KMS-11 (cell line): ENCODE measurements around the gene GPR34.
"Not testable (repeated sequence)": the region's sequence is repeated elsewhere in the genome, so short reads cannot be mapped to it uniquely, and the experiment has no call there.

Experiments
- H2AFZ ChIP-seq: fragments of 200-600 bp; sonication (generic); 2 replicates; pipeline ENCODE4 v1.6.1; 2016; ENCODE audit warnings: antibody characterized with exemption, mixed run types, low read depth
- H3K27ac ChIP-seq: fragments of 200-600 bp; sonication (generic); 2 replicates; pipeline ENCODE4 v1.6.1; 2016; ENCODE audit warnings: mild to moderate bottlenecking, mixed run types
- H3K27me3 ChIP-seq: fragments of 200-600 bp; sonication (generic); 2 replicates; pipeline ENCODE4 v1.6.1; 2017; ENCODE audit warnings: mild to moderate bottlenecking, low read depth, mixed run types, moderate library complexity; ENCODE audit not compliant: insufficient read depth
- H3K36me3 ChIP-seq: fragments of 200-600 bp; sonication (generic); 2 replicates; pipeline ENCODE4 v1.6.1; 2017; ENCODE audit warnings: mild to moderate bottlenecking, mixed run types; ENCODE audit not compliant: insufficient read depth
- H3K4me1 ChIP-seq: fragments of 200-600 bp; sonication (generic); 2 replicates; pipeline ENCODE4 v1.6.1; 2016; ENCODE audit warnings: mild to moderate bottlenecking, low read depth, mixed run types; ENCODE audit not compliant: poor library complexity, severe bottlenecking
- H3K4me2 ChIP-seq: fragments of 200-600 bp; sonication (generic); 2 replicates; pipeline ENCODE4 v1.7.0; 2016; ENCODE audit warnings: mild to moderate bottlenecking, mixed run types
- H3K4me3 ChIP-seq: fragments of 200-600 bp; sonication (generic); IDR thresholded peaks from 2 replicates; pipeline ENCODE4 v1.6.1; 2017; ENCODE audit warnings: low read depth, low read length, mixed read lengths; ENCODE audit not compliant: insufficient read depth
- H3K79me2 ChIP-seq: fragments of 200-600 bp; sonication (generic); 2 replicates; pipeline ENCODE4 v1.6.1; 2016; ENCODE audit warnings: low read depth, mixed run types; ENCODE audit not compliant: insufficient read depth
- H3K9ac ChIP-seq: fragments of 200-600 bp; sonication (generic); 2 replicates; pipeline ENCODE4 v1.6.1; 2016; ENCODE audit warnings: mild to moderate bottlenecking, mixed run types
- H4K20me1 ChIP-seq: fragments of 200-600 bp; sonication (generic); 2 replicates; pipeline ENCODE4 v1.6.1; 2016; ENCODE audit warnings: mild to moderate bottlenecking, mixed run types; ENCODE audit not compliant: insufficient read depth
- TF ChIP-seq, protein P1 (sequence below): fragments of 200-600 bp; sonication (generic); conservative IDR thresholded peaks from 2 replicates; pipeline ENCODE4 v1.6.1; 2017; ENCODE audit warnings: low read depth, mild to moderate bottlenecking, antibody characterized with exemption, low read length, moderate library complexity, mixed read lengths

Gene GPR34

GRCh38 chrX:41716222-41716621 lies 27.4 kb downstream of the GPR34 start:
- no peaks in the 10 kb centered on the region for H3K27me3 ChIP-seq
- TF ChIP-seq, protein P1, sequence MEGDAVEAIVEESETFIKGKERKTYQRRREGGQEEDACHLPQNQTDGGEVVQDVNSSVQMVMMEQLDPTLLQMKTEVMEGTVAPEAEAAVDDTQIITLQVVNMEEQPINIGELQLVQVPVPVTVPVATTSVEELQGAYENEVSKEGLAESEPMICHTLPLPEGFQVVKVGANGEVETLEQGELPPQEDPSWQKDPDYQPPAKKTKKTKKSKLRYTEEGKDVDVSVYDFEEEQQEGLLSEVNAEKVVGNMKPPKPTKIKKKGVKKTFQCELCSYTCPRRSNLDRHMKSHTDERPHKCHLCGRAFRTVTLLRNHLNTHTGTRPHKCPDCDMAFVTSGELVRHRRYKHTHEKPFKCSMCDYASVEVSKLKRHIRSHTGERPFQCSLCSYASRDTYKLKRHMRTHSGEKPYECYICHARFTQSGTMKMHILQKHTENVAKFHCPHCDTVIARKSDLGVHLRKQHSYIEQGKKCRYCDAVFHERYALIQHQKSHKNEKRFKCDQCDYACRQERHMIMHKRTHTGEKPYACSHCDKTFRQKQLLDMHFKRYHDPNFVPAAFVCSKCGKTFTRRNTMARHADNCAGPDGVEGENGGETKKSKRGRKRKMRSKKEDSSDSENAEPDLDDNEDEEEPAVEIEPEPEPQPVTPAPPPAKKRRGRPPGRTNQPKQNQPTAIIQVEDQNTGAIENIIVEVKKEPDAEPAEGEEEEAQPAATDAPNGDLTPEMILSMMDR: no peak
- no peaks in the 10 kb centered on the region for H3K79me2 ChIP-seq
- H3K4me2 ChIP-seq: no peak overlapping the region
- H3K9ac ChIP-seq: no peak overlapping the region
- H2AFZ ChIP-seq: no peak overlapping the region
- no peaks in the 10 kb centered on the region for H3K36me3 ChIP-seq
- no peaks in the 10 kb centered on the region for H4K20me1 ChIP-seq
- H3K27ac ChIP-seq: no peak overlapping the region
- H3K4me1 ChIP-seq: no peaks in the 10 kb centered on the region
- H3K4me3 ChIP-seq: no peak overlapping the region

- TF ChIP-seq, protein P1: no peak
- H4K20me1 ChIP-seq: no peaks in the 10 kb centered on the region
- no peak overlapping the region for H3K27ac ChIP-seq
- no peak overlapping the region for H3K4me3 ChIP-seq
- H3K79me2 ChIP-seq: no peaks in the 10 kb centered on the region
- H2AFZ ChIP-seq: no peak overlapping the region
- no peaks in the 10 kb centered on the region for H3K4me1 ChIP-seq
- no peaks in the 10 kb centered on the region for H3K36me3 ChIP-seq
- no peaks in the 10 kb centered on the region for H3K27me3 ChIP-seq
- H3K4me2 ChIP-seq: no peak overlapping the region
- no peak overlapping the region for H3K9ac ChIP-seq
Measured at GRCh38 chrX:41716767-41717473, 28.1 kb downstream of the GPR34 start.

DNA sequence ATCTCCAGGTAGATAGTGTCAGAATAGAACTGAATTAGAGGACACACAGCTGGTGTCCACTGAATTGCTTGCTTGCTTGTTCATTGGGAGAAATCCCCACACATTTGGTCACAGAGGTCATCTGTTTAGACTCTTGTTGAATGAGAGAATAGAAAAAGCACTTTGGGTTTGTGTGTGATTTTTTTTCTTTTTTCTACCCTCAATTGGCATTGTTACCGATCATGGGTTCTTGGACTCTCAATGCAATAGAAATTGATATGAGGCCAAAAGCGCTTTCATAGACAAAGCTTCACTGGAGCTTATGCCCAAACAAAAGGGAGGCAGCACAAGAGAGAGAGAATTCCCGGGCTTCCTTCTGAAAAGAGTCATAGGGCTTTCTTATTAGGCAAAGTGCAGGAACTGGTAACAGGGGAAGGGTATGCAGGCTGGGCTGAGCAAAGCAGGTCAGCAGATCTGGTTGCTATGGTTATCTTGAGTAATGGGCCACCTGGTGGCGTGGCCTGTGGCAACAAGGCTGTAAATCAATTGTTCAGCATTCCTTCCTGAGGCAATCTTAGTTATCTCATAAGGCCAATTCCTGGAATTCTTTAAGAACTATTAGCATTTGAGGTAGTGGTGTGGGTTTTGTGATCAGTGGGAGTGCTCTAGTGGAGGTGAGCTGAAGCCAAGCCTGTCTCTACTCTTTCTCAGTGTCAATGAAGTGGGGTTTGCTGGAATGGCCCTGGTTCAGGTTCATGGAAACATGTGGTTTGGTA lies 29.9 kb downstream of the GPR34 start:
- Histone ChIP-seq H3K27me3 (no peaks in the 10 kb centered on the region), H3K9ac (no peak overlapping the region), H3K4me1 (no peaks in the 10 kb centered on the region), H3K4me2 (no peak overlapping the region), H3K79me2 (no peaks in the 10 kb centered on the region), H2AFZ (no peak overlapping the region), H3K27ac (no peak overlapping the region), H4K20me1 (no peaks in the 10 kb centered on the region), H3K36me3 (no peaks in the 10 kb centered on the region), H3K4me3 (no peak overlapping the region)
- TF ChIP-seq, protein P1: no peak

GRCh38 chrX:41719610-41720009 lies 30.8 kb downstream of the GPR34 start:
- not testable (repeated sequence) for H3K4me3 ChIP-seq, H3K4me2 ChIP-seq, H3K4me1 ChIP-seq, H3K27me3 ChIP-seq, H3K36me3 ChIP-seq, H3K9ac ChIP-seq, H3K27ac ChIP-seq, H4K20me1 ChIP-seq, H2AFZ ChIP-seq, H3K79me2 ChIP-seq
